Measurements from ENCODE around the gene KRTAP26-1.

GRCh38 chr21:30338717-30339116 is 18.6 kb upstream of the KRTAP26-1 start:
- TF ChIP-seq CTCF (IDR thresholded peaks at IDR 0.05) (no peak), POLR2A (IDR thresholded peaks at IDR 0.05) (no peak)
